Measurements from ENCODE around the gene OR4C13.
A peak's percentile ranks its signal among the peaks of the same experiment; 100 is the strongest.
"Not testable (repeated sequence)": the region's sequence is repeated elsewhere in the genome, so short reads cannot be mapped to it uniquely, and the experiment has no call there.

OR4C13 gene

DNA sequence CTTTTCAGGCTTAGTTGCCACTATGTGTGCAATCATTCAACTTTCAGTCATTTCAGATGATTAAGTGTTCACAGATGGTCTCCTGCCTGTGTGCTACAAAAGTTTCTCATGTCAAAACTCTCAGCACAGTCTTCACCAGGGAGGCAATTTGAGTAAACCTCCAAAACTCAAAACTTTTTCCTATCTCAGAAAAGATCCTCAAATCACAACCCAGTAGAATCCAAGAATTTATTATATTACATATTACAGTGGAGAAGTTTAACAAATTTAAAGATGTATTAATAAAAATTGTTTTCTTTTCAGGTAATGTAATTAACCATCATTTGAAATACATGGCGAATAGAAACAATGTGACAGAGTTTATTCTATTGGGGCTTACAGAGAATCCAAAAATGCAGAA lies at the start of gene OR4C13:
TSS of gene OR4C13 (plus strand) at position 301 of the 400 bp plus-strand sequence. CDS start at position 333, 32 bp downstream.
- no peak for DNase-seq

DNA sequence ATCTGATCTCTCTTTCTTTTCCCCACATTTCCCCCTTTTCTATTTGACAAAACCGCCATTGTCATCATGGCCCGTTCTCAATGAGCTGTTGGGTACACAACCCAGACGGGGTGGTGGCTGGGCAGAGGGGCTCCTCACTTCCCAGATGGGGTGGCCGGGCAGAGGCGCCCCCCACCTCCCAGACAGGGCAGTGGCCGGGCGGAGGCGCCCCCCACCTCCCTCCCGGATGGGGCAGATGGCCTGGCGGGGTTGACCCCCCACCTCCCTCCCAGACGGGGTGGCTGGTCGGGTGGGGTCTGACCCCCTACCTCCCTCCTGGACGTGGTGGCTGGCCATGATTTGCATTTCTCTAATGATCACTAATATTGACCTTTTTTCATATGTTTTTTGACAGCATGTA lies 40.7 kb upstream of the OR4C13 start:
- not testable (repeated sequence) for DNase-seq

DNA sequence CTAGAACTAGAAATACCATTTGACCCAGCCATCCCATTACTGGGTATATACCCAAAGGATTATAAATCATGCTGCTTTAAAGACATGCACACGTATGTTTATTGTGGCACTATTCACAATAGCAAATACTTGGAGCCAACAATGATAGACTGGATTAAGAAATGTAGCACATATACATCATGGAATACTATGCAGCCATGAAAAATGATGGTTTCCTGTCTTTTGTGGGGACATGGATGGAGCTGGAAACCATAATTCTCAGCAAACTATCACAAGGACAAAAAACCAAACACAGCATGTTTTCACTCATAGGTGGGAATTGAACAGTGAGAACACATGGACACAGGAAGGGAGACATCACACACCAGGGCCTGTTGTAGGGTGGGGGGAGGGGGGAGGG lies 3.5 kb upstream of the OR4C13 start:
- not testable (repeated sequence) for DNase-seq

DNA sequence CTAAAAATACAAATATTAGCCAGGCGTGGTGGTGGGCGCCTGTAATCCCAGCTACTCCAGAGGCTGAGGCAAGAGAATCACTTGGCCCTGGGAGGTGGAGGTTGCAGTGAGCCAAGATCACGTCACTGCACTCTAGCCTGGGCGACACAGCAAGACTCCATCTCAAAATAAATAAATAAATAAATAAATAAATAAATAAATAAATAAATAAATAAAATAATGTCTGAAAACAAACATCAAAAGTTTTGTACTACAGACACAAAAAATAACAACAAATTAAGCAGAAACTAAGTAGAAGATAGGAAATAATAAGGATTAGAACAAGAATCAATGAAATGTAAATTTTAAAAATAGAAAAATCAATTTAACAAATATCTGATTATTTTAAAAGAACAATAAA lies 21.2 kb downstream of the OR4C13 start:
- not testable (repeated sequence) for DNase-seq

DNA sequence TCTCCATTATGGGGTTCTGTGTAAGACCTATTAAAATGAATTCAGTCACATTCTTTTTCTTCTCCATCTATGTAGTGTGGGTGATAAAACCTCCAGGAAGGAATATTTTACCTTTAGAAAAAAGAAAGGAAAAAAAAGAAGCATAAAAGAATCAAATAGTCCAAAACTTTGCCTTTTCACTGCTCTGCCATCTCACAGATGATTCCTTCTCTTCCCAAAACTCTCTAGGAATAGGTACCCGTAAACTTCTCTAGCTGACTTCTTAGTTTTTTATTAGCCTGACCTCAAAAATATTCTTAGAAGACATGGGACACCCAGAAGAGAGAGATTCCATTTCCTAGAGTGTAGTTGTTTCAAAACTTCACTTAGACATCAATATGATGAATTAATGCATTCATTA lies 30.2 kb downstream of the OR4C13 start, which contains the start of gene OR4C12:
TSS of gene OR4C12 (minus strand) at position 101 of the 400 bp plus-strand sequence. CDS start at position 67, 34 bp downstream.
- not testable (repeated sequence) for DNase-seq

DNA sequence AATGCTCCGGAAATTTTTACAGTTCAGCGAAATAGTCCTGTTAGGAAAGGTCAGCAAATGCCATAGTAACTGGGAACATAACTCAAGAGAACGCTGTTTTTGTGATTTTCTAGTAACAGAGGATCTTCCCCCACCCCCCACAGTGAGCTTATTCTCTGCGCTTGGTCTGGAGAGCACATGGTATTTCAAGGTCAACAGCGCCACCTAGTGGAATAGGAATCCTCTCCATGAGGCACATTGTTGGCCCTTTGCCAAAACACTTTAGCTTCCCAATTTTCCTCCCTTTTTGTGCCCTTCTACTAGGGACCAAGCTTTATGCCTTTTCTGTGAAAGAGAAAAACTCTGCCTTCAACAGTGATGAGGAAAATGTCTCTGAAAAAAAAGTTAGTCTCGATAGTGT lies 43.4 kb downstream of the OR4C13 start:
- DNase-seq = peak; percentile 39
